GM13976 (cell line): ENCODE data around the gene SNRNP27.

Experiments used
- DNase-seq: peaks from one replicate; pipeline ENCODE4 v3.0.0; 2012; ENCODE audit warnings: low spot score
- CTCF ChIP-seq: IDR thresholded peaks from 2 replicates; pipeline ENCODE4 v1.5.1; 2012; ENCODE audit warnings: borderline replicate concordance, mild to moderate bottlenecking; ENCODE audit not compliant: insufficient read depth; ENCODE audit errors: extremely low read depth, missing control alignments, control extremely low read depth
- in situ Hi-C: fragments of 300-500 bp; cut with MboI; formaldehyde crosslinking; loops from one replicate; pipeline ENCODE4 v1.12.0; 2022; ENCODE audit warnings: low sequenced_read_pairs, mixed read lengths, inconsistent platforms; ENCODE audit not compliant: unreplicated experiment

Gene SNRNP27

GRCh38 chr2:69937968-69938367 is 44.2 kb downstream of the SNRNP27 start:
- DNase-seq, result no peak
- no peak for TF ChIP-seq CTCF
- in situ Hi-C loops, result no loop called here

GRCh38 chr2:69939722-69940121 is 46.0 kb downstream of the SNRNP27 start:
- in situ Hi-C loops, result no loop called here
- DNase-seq, result no peak
- TF ChIP-seq CTCF, result no peak

GRCh38 chr2:69940691-69941090 is 46.9 kb downstream of the SNRNP27 start:
- no peak for DNase-seq
- in situ Hi-C loops, result no loop called here
- TF ChIP-seq CTCF, result no peak

- no peak for TF ChIP-seq CTCF
- in situ Hi-C loops, result no loop called here
- DNase-seq, result no peak
Observed at GRCh38 chr2:69943000-69943842, 49.5 kb downstream of the SNRNP27 start.

- DNase-seq, result no peak
- no peak for TF ChIP-seq CTCF
- in situ Hi-C loops, result no loop called here
Observed at GRCh38 chr2:69943843-69944525, 50.2 kb downstream of the SNRNP27 start.

GRCh38 chr2:69944756-69945155 is 51.0 kb downstream of the SNRNP27 start:
- in situ Hi-C loops, result no loop called here

More at GRCh38 chr2:69944756-69945155, 51.0 kb downstream of the SNRNP27 start:
- DNase-seq, result no peak
- no peak for TF ChIP-seq CTCF
